Chondrocyte (in vitro differentiated cells): ENCODE results near the gene RBM33. TPM values are rescaled to one million over a fixed set of nuclear protein-coding genes. Genes with fewer than 3 reads are reported as not detected.
A peak's percentile ranks its signal among the peaks of the same experiment; 100 is the strongest.

ENCODE experiments used
- DNase-seq: peaks from one replicate; pipeline ENCODE4 v3.0.0; 2021; ENCODE audit warnings: mixed read lengths, low spot score
- H3K27ac Mint-ChIP-seq: one replicate; pipeline ENCODE4 v1.8.0; 2021; ENCODE audit warnings: mild to moderate bottlenecking, moderate library complexity, mixed read lengths; ENCODE audit not compliant: unreplicated experiment
- H3K27me3 Mint-ChIP-seq: 2 replicates; pipeline ENCODE4 v1.8.0; 2021; ENCODE audit warnings: low read depth, mixed read lengths
- H3K36me3 Mint-ChIP-seq: 2 replicates; pipeline ENCODE4 v1.8.0; 2021; ENCODE audit warnings: low read depth, mixed read lengths
- H3K4me1 Mint-ChIP-seq: 2 replicates; pipeline ENCODE4 v1.8.0; 2021; ENCODE audit warnings: low read depth, mild to moderate bottlenecking, mixed read lengths
- H3K4me3 Mint-ChIP-seq: one replicate; pipeline ENCODE4 v1.8.0; 2021; ENCODE audit warnings: mild to moderate bottlenecking, moderate library complexity, mixed read lengths; ENCODE audit not compliant: unreplicated experiment
- H3K9me3 Mint-ChIP-seq: 2 replicates; pipeline ENCODE4 v1.8.0; 2021; ENCODE audit warnings: low read depth, mixed read lengths
- total RNA-seq: library from RNA; stranded (reverse); gene quantifications from 3 replicates; pipeline ENCODE4 v1.2.1, GENCODE V29; 2021
- TF ChIP-seq, protein P1 (sequence below): fragments of 200-600 bp; sonication (generic); IDR thresholded peaks from 2 replicates; pipeline ENCODE4 v1.5.0; 2021; ENCODE audit warnings: antibody characterized with exemption, mild to moderate bottlenecking, moderate library complexity

Gene RBM33
- total RNA-seq, 1 donor from 2014 or later, result 43.8 TPM

DNA sequence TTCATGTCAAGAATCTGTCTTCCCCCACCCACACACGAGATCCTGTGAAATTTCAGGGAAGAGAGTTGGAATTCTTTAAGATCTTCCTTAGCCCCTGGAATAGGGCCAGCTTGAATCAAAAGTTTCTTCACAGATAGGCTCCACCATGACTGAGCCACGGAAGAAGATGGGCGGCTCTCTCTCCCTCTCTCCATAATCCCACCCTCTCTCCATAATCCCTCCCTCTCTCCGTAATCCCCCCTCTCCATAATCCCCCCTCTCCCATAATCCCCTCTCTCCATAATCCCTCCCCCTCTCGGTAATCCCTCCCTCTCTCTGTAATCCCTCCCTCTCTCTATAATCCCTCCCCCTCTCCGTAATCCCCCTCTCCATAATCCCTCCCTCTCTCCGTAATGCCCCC, 147.4 kb downstream of the RBM33 start:
- Mint-ChIP-seq H3K9me3 (peaks cover 5% of the 10 kb centered on the region), H3K27ac (no peak overlapping the region), H3K27me3 (peaks cover 4% of the 10 kb centered on the region)

DNA sequence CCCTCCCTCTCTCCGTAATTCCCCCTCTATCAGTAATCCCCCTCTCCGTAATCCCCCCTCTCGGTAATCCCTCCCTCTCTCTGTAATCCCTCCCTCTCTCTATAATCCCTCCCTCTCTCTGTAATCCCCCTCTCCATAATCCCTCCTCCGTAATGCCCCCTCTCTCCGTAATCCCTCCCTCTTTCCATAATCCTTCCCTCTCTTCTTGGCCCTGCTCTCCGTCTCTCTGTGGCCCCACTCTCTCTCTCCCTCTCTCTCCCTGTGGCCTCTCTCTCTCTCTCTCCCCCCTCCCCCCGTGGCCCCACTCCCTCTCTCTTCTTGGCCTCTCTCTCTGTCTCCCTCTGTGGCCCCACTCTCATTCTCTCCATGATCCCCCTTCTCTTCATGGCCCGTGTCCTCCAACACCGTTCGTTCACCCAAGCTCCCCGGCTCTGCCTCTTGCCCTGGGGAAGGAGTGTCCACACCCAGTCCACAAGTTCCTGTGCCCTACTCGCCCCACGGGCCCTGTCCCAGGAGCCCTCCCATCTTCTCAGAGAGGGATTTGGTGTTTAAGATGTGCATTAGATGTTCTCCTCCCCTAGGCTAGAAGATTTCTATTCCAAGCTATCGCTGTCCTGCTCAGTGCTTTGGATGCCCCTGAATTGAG, 148.0 kb downstream of the RBM33 start:
- Mint-ChIP-seq H3K4me3 (no peak overlapping the region), H3K36me3 (no peaks in the 10 kb centered on the region), H3K4me1 (peaks cover 5% of the 10 kb centered on the region), H3K9me3 (peaks cover 5% of the 10 kb centered on the region), H3K27me3 (peaks cover 4% of the 10 kb centered on the region), H3K27ac (no peak overlapping the region)
- peak; percentile 60 for DNase-seq
- TF ChIP-seq, protein P1, sequence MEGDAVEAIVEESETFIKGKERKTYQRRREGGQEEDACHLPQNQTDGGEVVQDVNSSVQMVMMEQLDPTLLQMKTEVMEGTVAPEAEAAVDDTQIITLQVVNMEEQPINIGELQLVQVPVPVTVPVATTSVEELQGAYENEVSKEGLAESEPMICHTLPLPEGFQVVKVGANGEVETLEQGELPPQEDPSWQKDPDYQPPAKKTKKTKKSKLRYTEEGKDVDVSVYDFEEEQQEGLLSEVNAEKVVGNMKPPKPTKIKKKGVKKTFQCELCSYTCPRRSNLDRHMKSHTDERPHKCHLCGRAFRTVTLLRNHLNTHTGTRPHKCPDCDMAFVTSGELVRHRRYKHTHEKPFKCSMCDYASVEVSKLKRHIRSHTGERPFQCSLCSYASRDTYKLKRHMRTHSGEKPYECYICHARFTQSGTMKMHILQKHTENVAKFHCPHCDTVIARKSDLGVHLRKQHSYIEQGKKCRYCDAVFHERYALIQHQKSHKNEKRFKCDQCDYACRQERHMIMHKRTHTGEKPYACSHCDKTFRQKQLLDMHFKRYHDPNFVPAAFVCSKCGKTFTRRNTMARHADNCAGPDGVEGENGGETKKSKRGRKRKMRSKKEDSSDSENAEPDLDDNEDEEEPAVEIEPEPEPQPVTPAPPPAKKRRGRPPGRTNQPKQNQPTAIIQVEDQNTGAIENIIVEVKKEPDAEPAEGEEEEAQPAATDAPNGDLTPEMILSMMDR, result no peak

More for the DNA sequence above, 147.4 kb downstream of the RBM33 start:
- Mint-ChIP-seq H3K4me3 (no peak overlapping the region), H3K36me3 (no peaks in the 10 kb centered on the region), H3K4me1 (peaks cover 5% of the 10 kb centered on the region)
- DNase-seq, result no peak
- TF ChIP-seq, protein P1, result no peak

DNA sequence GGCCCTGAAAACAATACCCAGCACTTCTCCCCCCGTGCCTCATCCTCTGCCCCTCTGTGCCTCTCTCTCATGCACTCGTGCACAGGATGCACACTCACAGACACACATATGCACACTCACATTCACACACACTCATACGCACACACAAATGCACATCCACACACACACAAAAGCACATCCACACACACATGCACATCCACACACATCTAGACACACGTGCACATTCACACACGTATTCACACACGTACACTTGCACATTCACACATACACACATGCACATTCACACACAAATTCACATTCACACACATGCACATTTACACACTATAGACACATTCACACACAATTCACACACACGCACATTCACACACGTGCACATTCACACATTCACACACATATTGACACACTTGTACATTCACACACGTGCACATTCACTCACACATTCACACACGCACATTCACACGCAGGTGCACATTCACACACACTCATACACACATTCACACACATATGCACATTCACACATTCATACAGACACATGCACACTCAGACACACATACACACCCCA, 148.6 kb downstream of the RBM33 start:
- Mint-ChIP-seq H3K4me1 (no peaks in the 10 kb centered on the region), H3K27ac (no peak overlapping the region), H3K27me3 (peaks cover 4% of the 10 kb centered on the region), H3K9me3 (peaks cover 5% of the 10 kb centered on the region), H3K36me3 (no peaks in the 10 kb centered on the region), H3K4me3 (no peak overlapping the region)
- TF ChIP-seq, protein P1, result no peak
- DNase-seq, result no peak

DNA sequence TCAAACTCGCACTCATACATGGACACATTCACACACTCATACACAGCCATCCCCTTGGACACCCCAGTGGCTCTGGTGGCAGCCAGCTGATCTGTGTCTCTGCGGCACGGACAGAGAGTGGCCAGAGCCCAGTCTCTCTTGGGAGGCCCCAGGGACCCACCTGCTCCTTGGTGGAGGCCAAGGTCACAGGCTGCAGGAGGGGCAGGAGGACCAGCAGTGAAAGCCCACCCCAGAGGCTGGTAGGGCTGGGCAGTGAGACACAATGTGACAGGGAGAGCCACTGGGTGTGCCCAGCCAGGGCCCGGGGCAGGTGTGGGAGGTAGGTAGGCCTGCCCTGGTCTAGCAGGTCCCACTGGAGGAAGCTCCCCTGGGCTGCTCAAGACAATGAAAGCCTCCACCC, 149.3 kb downstream of the RBM33 start:
- Mint-ChIP-seq H3K27me3 (peaks cover 4% of the 10 kb centered on the region), H3K9me3 (peaks cover 5% of the 10 kb centered on the region), H3K27ac (no peak overlapping the region), H3K4me3 (no peak overlapping the region), H3K4me1 (no peaks in the 10 kb centered on the region), H3K36me3 (no peaks in the 10 kb centered on the region)
- TF ChIP-seq, protein P1, result no peak
- DNase-seq, result peak; percentile 69

DNA sequence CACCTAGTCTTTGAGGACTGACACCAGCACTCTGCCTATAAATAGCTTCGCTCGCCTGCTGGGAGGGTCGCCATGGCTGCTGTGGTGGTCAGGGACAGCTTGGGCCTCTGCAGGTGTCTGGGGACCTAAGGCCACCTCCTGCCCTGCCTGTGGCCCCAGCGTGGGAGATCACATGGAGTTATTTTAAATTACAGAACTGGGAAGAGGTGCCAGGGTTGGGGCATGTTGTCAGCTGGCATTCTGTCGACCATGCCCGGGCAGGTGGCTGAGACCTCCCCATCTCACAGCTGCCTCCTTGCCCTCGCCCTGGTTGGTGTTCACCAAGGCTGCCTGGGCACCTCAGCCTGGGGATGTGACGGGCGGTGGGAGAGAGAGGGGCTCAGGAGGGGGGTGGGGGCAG, 149.7 kb downstream of the RBM33 start:
- H3K4me3 Mint-ChIP-seq, result no peak overlapping the region

More for the DNA sequence above, 149.7 kb downstream of the RBM33 start:
- no peak overlapping the region for H3K27ac Mint-ChIP-seq
- H3K4me1 Mint-ChIP-seq, result no peaks in the 10 kb centered on the region
- TF ChIP-seq, protein P1, result no peak
- H3K9me3 Mint-ChIP-seq, result peaks cover 5% of the 10 kb centered on the region
- no peaks in the 10 kb centered on the region for H3K36me3 Mint-ChIP-seq
- DNase-seq, result peak; percentile 72
- peaks cover 4% of the 10 kb centered on the region for H3K27me3 Mint-ChIP-seq
